GM21717 (cell line): ENCODE measurements around the gene ATG4B.
"Not testable (repeated sequence)": the region's sequence is repeated elsewhere in the genome, so short reads cannot be mapped to it uniquely, and the experiment has no call there.

Experiments used
- ATAC-seq: cut with Tn5 transposase; IDR thresholded peaks from one replicate; pipeline ENCODE4 v1.9.1; 2021; ENCODE audit warnings: mild to moderate bottlenecking, moderate library complexity; ENCODE audit not compliant: unreplicated experiment

Gene ATG4B

DNA sequence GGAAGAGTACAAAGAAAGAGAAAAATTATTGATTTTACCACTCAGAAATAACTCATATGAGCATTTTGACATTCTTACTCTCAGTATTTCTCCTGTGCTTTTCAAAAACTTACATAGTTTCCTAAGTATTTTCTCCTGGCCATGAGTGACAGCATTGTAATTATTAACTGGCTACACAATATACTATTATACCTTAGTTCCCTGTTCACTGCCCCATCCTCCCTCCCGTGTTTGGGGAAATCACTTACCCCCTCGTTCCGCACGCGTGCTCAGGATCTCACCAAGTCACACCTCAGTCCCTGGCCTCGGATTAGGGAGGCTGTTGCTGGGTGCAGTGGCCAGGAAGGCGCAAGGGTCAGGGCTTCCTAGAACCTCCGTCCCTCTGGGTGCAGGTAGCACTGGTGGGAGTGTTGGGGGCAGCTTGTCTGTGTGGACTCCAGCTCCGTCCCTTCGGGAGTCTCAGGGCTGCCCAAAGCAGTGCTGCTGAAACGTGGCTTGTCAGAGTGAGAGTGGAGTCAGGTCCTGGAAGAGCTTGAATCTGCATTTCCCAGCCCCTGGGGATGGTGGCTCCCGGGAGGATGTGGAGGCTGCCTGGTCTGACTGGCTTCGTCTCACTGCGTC is 23.2 kb downstream of the ATG4B start:
- no peak for ATAC-seq

DNA sequence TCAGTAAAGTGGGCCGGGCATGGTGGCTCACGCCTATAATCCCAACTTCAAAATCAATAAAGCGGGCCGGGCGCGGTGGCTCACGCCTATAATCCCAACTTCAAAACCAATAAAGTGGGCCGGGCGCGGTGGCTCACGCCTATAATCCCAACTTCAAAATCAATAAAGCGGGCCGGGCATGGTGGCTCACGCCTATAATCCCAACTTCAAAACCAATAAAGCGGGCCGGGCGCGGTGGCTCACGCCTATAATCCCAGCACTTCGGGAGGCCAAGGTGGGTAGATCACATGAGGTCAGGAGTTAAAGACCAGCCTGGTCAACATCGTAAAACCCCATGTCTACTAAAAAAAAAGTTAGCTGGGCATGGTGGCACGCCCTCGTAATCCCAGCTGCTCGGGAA is 25.2 kb downstream of the ATG4B start:
- ATAC-seq = not testable (repeated sequence)

DNA sequence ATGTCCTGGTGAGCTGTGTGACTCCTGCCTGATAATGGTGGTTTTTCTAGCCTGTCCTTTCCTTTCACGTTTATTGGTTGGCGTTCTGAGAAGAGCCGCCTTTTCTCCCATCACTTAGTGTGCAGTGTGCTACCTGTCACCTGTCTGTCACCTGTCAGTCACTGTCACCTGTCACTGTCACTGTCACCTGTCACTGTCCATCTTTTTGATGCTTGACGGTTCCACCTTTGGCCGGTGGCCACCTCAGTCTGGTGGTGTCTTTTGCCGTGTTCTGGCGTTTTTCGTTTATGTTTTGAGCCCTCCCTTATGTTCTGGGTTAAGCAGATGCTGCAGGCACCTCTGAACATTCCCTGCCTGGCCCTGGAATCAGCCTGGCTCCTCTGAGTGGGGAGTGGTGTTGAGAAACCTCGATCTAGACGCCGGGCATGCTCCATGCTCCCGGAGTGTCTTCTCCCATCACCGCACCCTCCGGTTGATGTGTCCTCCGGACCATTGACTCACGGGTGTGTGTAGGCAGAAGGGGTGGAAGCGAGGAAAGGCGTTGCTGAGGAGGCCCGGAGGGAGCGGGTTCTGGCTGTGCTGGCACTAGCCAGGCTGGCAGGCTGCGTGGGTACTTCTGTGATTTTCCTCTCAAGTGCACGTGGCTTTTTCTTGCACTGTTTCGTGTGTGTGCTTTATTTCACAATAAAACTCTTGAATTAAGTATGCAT is 28.4 kb downstream of the ATG4B start:
- ATAC-seq = no peak

DNA sequence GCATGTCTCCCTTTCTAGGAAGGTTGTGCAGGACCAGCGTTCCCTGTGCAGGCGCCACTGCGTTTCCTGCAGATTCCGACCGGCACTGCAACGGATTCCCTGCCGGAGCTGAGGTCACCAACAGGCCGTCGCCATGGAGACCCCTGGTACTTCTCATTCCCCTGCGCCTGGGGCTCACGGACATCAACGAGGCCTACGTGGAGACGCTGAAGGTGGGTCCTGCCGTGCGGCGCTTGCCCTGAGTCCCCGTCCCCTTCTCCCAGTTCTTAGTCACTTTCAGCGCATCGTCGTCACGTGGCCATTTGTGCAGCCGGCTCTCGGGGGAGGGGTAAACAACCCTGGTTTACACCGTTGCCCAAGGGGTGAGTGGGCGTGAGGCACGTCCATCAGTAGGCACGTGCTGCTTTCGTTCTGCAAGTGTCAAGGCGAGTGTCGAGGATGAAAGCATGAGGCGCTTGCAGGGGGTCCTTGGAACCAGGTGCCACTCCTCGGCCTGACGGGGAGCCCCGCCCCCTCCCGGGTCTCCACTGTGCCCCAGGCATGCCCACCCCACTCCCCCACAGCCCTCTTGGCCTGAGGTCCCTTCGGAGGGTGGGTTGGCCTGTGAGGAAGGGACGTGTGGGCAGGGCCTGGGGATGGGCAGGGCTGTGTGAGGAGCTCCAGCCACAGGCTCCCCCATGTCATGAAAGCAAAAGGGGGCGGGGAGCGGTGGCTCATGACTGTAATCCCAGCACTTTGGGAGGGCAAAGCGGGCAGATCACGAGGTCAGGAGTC is 29.3 kb downstream of the ATG4B start:
- no peak for ATAC-seq

DNA sequence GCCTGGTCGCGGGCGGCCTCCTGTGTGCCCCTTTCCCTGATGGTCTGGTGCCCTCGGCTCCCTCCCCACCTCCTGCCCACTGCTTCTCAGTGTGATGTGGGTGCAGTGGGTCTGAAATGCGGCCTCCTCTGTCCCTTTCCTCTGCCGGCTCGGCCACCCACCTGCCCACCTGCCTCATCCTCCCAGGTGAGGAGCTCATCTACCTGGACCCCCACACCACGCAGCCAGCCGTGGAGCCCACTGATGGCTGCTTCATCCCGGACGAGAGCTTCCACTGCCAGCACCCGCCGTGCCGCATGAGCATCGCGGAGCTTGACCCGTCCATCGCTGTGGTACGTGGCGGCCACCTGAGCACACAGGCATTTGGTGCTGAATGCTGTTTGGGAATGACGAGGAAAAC is 30.9 kb downstream of the ATG4B start:
- no peak for ATAC-seq

DNA sequence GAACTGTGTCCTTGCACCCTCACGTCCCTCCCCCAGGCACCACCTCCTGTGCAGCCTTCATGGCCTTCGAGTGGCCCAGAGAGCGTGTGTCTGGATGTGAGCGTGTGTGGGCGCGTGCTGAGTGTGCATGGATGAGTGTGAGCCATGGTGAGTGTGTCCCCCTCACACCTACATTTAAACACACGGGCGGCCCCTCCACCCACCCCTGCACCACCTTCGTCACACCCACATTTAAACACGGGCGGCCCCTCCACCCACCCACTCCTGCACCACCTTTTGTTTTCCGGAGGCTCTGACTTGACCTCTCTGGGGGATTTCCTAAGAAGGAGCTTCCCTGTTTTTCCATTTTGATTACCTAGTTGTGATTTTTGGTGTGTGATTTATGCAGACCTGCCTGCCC is 31.3 kb downstream of the ATG4B start:
- no peak for ATAC-seq

DNA sequence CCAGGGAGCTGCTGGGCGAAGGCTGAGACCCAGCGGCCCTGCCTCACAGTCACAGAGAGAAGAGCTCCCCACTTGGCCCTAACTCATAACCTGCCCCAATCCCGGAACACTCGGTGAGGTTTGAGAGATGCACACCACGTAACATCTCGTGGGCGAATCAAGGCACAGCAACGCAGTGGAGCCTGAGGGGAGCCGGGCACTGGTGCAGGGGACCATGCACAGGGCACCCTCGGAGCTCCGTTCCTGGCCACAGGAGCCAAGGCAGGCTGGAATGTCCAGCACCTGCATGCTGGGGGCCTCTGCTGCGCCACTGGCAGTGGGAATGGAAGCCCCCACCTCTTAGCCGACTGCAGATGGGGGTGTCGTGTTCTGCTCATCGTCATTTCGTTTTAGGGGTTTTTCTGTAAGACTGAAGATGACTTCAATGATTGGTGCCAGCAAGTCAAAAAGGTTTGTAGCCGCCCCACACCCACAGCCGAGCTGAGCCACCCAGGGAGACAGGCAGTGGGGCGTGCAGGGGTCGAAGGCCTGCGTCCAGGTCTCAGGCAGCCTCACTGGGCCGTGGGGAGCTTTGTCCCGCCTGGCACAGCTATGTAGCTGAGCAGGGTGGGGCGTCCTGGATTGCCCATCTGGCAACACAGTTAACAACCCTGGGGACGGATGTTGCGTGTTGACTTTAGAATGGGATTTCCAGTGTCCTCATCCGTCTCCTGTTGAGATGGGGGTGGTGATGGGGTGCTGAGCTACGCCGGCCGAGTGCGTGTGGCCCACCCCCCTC is 33.0 kb downstream of the ATG4B start:
- ATAC-seq = no peak

DNA sequence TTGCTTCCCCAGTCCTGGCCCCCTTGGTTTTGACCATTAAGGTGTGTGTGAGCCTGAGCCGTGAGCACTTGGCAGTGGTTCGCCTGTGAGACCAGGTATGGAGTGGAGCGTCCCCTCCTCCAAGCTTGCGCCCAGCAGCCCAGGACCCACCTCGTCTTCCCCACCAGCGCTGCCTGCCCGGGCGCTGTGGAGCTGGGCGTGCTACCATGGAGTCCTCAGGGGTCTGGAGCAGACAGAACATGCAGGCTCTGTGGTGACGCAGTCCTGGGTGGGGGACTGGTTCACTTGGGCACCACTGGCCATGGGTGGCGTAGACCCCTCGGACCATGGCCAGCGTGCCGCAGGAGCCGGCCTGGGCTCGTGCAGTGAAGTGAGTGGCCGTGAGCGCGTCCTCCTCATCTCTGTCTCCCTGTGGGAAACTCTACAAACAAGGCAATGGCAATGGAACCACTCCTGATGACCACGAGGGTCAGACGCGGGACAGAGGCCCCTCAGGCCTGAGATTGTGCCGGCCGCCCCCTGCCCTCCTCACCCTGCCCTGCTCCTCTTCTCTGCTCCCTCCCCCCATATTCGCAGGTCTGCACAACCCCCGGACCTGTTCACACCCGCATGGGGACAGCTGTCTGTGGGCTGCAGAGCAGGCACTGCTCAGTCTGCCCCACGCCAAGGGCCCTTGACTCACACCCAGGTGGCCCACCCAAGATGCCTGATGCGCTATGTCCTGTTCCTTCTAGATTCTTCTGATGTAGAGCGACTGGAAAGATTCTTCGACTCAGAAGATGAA is 34.2 kb downstream of the ATG4B start:
- ATAC-seq = no peak

DNA sequence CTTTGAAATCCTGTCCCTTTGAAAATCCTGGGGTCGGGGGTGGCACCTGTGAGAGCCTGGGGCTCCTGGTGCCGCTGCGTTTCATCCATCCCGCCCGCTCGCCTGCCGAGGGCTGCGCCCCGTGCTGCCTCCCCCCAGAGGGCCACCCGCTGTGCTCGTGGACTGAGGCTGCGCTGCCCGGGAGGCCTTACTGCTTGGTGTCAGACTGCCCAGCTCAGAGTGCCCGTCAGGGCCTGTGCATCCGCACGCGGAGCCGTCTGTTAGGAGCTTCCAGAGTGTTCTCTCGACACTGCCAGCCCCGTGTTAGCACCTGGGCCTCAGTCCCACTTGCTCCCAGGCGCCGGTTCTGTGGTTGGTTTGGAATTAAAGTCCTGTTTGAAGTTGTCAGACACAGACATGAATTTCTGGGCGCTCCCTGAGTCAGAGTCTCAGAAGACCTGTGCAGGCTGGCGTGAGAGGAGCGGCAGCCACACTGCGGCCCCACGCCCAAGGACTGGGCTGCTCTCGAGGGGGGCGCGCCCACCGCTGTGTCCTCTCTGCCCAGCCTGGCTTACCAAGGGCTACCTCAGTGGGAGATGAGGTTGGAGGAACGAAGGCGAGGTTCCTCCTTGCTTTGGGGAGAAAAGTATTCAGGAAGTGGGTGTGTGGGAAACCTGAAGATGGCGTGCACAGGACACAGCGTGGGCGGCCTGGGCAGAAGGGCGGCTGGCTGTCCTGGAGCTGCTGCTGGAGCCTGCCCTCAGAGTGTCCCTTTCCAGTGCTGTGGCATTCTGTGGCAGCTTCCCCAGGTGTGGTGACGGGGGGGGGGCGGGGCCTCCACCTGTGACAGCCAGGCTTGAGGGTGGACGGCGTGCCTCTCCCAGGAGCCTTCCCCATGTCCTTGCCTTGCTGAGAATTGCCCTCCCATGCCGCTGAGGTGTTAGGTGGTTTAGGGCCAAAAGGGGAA is 35.0 kb downstream of the ATG4B start:
- ATAC-seq = no peak

DNA sequence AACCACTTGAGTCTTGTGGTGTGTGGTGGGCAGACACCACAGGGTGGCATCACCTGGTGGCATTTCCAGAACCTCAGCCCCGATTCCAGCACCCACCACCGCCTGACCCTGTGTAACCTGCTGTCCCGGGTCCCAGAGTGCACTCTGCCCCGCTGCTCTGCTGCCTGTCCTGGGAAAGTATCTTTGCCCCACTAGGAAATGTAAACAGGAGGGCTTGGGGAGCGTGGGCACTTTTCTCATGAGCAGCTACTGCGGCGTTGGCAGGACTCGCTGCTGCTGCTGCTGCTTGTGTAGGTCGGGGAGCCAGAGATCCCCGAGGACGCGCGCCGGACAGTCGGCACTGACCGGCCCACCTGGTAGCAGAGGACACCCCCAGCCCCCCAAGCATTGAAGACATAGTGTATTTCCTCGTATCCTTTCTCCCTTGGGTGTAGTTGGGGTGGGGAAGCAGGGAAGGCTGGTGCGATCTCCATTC is 35.7 kb downstream of the ATG4B start:
- no peak for ATAC-seq

DNA sequence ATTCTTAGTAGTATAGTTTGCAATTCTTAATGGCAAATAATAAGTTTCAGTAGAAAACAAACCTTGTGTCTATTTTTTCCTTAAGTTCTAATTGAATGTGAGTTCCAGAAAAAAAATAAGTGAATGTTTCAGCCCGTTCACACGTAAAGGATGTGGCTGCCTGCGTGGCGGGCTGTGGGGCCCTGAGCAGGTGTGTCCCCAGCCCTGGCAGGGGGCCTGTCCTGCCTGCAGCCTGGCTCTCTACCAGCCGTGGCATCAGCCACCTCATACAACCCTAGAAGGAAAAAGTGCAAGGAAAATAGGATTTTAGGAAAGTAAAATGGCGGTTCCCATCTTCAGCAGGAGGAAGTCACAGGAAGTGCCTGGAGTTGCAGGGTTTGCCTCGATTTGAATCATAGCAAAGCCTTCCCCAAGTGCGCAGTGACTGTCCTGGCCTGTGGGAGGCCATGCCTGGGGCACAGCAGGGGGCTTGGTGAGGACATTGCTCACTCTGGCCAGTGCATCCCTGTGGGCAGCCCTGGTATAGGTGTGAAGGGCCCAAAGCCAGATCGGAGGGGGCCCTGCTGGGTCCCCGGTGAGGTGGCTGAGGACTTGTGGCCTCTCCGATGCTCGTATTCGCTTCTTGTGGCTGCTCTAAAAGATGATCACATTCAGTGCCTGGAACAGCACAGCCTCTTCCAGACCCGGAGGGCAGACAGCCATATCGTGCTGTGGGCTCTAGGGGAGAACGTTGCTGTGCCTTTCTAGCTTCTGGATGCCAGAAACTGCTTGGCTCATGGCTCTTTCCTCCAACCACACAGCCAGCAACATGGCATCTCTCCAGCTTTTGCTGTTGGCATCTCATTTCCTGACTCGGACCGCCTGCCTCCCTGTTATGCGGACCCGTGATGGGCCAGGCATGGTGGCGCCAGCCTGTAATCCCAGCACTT is 36.6 kb downstream of the ATG4B start:
- no peak for ATAC-seq

DNA sequence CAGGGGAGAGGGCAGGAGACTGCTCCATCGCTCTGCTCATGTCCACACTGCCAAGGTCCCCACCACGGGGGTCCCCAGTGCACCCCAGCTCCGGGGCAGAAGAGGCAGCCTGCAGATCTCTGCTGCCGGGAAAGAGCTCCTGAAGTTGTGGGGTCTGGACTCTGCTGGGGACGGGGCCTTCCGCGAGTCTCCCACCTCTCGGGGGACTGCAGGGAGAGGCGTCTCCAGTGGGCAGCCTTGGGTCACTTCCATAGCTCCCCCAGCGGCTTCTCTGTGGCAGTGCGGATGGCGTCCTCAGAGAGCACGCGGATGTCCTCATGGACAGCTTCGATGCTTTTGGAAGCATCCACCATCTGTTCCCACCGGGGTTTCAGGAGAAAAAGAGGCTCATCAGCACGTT is 38.4 kb downstream of the ATG4B start:
- no peak for ATAC-seq

DNA sequence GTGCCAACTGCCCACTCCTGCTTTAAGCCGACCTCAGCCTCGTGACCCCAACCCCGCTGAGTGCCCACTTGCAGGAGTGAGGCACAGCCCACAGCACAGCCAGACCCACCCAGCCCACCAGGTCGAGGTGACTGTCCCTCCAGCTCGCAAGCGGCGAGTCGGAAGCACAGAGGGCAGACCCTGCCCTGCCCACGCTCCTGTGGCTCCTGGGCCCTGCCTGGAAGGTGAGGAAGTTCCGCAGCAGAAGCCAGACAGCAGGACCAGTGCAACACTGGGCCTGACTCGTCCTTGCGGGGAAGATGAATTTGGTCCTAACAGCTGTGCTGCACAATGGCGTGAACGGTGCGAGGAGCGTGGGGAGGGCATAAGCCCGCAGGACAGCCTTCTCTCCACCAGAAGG is 39.2 kb downstream of the ATG4B start:
- no peak for ATAC-seq

DNA sequence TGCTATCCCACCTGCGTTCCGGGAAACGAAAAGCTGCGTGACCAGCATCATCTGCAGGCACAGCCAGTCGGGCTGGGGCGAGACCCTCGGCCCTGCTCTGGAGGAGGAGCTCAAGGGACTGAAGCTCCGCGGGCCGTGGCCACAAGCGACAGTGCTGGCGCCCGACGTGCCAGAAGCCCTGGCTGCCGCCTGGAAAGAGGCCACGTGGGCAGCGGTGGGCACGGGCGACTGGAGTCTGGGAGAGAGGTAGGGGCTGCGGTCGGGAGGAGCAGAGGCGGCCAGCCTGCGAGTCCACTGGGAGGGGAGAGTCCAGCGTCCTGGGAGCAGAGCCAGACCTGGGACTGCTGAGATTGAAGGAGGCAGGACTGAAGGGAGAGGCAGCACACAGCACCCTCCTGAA is 39.9 kb downstream of the ATG4B start:
- ATAC-seq = no peak

DNA sequence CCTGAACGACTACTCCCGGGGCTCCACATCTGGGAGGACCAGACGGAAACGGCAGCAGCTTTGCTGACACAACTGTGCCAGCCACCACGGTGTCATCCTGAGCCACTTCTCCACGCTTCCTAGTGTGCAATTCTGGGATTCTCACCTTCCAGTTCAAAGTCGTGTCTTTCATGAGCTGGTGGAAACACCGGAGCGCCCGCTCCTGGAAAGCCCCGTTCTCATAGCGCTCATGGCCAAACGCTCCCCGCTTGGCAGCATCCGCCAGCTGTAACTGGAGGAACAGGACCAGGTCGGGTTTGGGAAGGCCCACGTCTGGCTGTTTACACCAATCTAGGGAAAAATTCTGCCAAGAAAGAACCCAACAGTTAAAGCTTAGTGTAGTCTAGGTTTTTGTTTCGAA is 40.8 kb downstream of the ATG4B start:
- ATAC-seq = no peak

DNA sequence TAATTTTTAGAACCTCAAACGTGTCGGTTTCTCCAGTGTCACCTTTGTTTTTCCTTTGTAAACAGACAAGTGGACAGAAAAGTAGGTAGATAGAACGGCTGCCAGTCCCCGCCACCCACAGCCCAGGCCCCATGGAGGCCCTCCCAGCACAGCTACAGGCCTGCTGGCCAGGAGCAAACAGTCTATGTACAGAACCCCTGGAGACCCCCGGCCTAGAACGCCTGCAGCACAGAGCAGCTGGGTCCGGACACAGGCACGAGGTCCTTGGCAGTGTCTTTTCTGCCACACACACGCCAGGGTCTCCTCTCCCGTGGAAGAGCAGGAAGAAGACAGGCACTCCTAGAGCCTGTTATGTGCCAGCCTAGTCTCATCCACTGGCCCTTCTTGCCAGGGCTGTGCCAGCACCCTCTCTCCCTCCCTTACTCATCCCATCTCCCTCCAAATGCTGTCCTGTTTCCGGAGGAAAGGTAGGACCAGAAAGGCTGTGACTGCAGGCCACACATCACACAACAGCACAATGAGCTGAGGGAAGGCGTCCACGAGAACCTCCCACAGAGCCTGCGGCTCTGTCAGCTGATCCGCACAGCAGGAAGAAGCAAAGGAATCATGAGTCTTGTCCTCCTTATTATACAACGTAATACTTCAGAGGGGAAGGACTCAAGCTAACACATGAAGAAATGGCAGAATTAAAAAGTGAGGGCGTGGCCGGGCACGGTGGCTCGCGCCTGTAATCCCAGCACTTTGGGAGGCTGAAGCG is 41.5 kb downstream of the ATG4B start:
- ATAC-seq = no peak

DNA sequence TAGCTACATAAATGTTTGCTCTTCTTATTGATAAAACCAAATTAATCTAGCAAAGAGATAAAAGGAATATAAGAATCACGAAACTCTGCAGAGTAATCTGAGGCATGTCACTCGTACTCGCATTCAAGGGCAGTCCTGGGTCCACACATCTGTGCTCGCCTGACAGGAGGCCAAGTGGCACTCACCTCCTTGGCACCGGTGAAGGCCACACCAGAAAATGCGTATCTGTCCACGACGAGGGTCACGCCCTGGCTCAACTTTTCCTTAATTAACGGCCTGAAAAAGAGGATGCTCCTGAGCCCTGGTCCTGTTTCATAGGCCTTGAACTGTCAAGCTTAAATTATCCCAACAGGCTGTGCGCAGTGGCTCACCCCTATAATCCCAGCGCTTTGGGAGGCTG is 42.6 kb downstream of the ATG4B start:
- ATAC-seq = no peak
